SU-DHL-6 (cell line): ENCODE results near the gene CHST10.

Source experiments
- H2AFZ ChIP-seq: fragments of 200-600 bp; sonication (generic); 2 replicates; pipeline ENCODE4 v1.6.1; 2014; ENCODE audit warnings: low read depth, mild to moderate bottlenecking, moderate library complexity, mixed read lengths, antibody characterized with exemption, low read length; ENCODE audit not compliant: severe bottlenecking
- H3F3A ChIP-seq: fragments of 200-600 bp; shearing (Covaris generic); 2 replicates; pipeline ENCODE4 v1.6.0; 2016; ENCODE audit warnings: antibody characterized with exemption, mild to moderate bottlenecking; ENCODE audit not compliant: insufficient read depth
- H3K27ac ChIP-seq: fragments of 200-600 bp; sonication (generic); 2 replicates; pipeline ENCODE4 v1.5.1; 2016; ENCODE audit warnings: low read depth, mild to moderate bottlenecking, low read length, moderate library complexity, mixed read lengths
- H3K27me3 ChIP-seq: fragments of 200-600 bp; sonication (generic), shearing (Covaris generic); 2 replicates; pipeline ENCODE4 v1.6.0; 2014; ENCODE audit warnings: mild to moderate bottlenecking, low read length
- H3K36me3 ChIP-seq: fragments of 200-600 bp; sonication (generic); 2 replicates; pipeline ENCODE4 v1.6.1; 2014; ENCODE audit warnings: mild to moderate bottlenecking, low read length, mixed read lengths
- H3K4me2 ChIP-seq: fragments of 300-600, 200-600 bp; shearing (Covaris generic), sonication (generic); 2 replicates; pipeline ENCODE4 v1.6.0; 2014; ENCODE audit warnings: low read length, low read depth, mild to moderate bottlenecking; ENCODE audit not compliant: poor library complexity, severe bottlenecking
- H3K4me3 ChIP-seq: fragments of 200-600 bp; sonication (generic); 2 replicates; pipeline ENCODE4 v1.5.1; 2014; ENCODE audit warnings: antibody characterized with exemption, low read length, mild to moderate bottlenecking, mixed read lengths; ENCODE audit not compliant: insufficient read depth, poor library complexity, severe bottlenecking
- H3K79me2 ChIP-seq: fragments of 200-600 bp; sonication (generic); 2 replicates; pipeline ENCODE4 v1.6.1; 2014; ENCODE audit warnings: mild to moderate bottlenecking, low read length, moderate library complexity; ENCODE audit not compliant: insufficient read depth
- H3K9ac ChIP-seq: fragments of 200-600 bp; sonication (generic); 2 replicates; pipeline ENCODE4 v1.7.0; 2014; ENCODE audit warnings: mild to moderate bottlenecking, low read length
- H3K9me2 ChIP-seq: fragments of 200-600 bp; sonication (generic); replicated peaks from 2 replicates; pipeline ENCODE4 v1.6.1; 2014; ENCODE audit warnings: low read length; ENCODE audit not compliant: insufficient read depth
- H3K9me3 ChIP-seq: fragments of 200-600 bp; sonication (generic); 2 replicates; pipeline ENCODE4 v1.6.1; 2014; ENCODE audit warnings: low read length, mixed read lengths; ENCODE audit not compliant: insufficient read depth
- H4K20me1 ChIP-seq: fragments of 200-600 bp; sonication (generic); 2 replicates; pipeline ENCODE4 v1.6.1; 2014; ENCODE audit warnings: low read depth, mild to moderate bottlenecking, antibody characterized with exemption, low read length, moderate library complexity, mixed read lengths
- CTCF ChIP-seq: fragments of 200-600 bp; sonication (generic); IDR thresholded peaks from one replicate; pipeline ENCODE4 v1.5.1; 2017; ENCODE audit warnings: antibody characterized with exemption, mild to moderate bottlenecking, low read length, moderate library complexity; ENCODE audit not compliant: insufficient read depth, poor library complexity, severe bottlenecking
- EZH2phosphoT487 ChIP-seq: fragments of 200-600 bp; sonication (generic), shearing (Covaris generic); conservative IDR thresholded peaks from 2 replicates; pipeline ENCODE4 v1.6.1; 2018; ENCODE audit warnings: mild to moderate bottlenecking, antibody characterized with exemption, low read length, moderate library complexity, mixed read lengths

CHST10 gene

GRCh38 chr2:100437751-100438150 lies 20.3 kb upstream of the CHST10 start:
- Histone ChIP-seq H3K27ac (no peak overlapping the region), H3K27me3 (no peaks in the 10 kb centered on the region)
- TF ChIP-seq CTCF = no peak
- no peak for TF ChIP-seq EZH2phosphoT487

GRCh38 chr2:100429726-100430125 lies 12.3 kb upstream of the CHST10 start:
- no peak overlapping the region for H3K4me2 ChIP-seq
- H3K4me3 ChIP-seq = no peak overlapping the region
- no peak overlapping the region for H2AFZ ChIP-seq
- H3F3A ChIP-seq = no peaks in the 10 kb centered on the region
- H4K20me1 ChIP-seq = no peaks in the 10 kb centered on the region
- TF ChIP-seq CTCF (no peak), EZH2phosphoT487 (no peak)
- no peaks in the 10 kb centered on the region for H3K27me3 ChIP-seq
- no peaks in the 10 kb centered on the region for H3K79me2 ChIP-seq
- no peak overlapping the region for H3K27ac ChIP-seq
- no peak overlapping the region for H3K9ac ChIP-seq
- H3K9me2 ChIP-seq = no peaks in the 10 kb centered on the region
- no peaks in the 10 kb centered on the region for H3K9me3 ChIP-seq
- no peaks in the 10 kb centered on the region for H3K36me3 ChIP-seq

More at GRCh38 chr2:100437751-100438150, 20.3 kb upstream of the CHST10 start:
- no peak overlapping the region for H3K4me3 ChIP-seq
- H3K9ac ChIP-seq = no peak overlapping the region
- H3K9me3 ChIP-seq = no peaks in the 10 kb centered on the region
- H3F3A ChIP-seq = no peaks in the 10 kb centered on the region
- H4K20me1 ChIP-seq = no peaks in the 10 kb centered on the region
- no peaks in the 10 kb centered on the region for H3K36me3 ChIP-seq
- H3K9me2 ChIP-seq = no peaks in the 10 kb centered on the region
- H3K79me2 ChIP-seq = no peaks in the 10 kb centered on the region
- H2AFZ ChIP-seq = no peak overlapping the region
- H3K4me2 ChIP-seq = no peak overlapping the region

GRCh38 chr2:100427627-100428258 lies 10.3 kb upstream of the CHST10 start:
- H3K27me3 ChIP-seq = no peaks in the 10 kb centered on the region
- no peaks in the 10 kb centered on the region for H3K9me2 ChIP-seq
- peak; percentile 27 for TF ChIP-seq CTCF
- no peak for TF ChIP-seq EZH2phosphoT487
- H3K4me3 ChIP-seq = no peak overlapping the region
- H3K27ac ChIP-seq = no peak overlapping the region
- no peaks in the 10 kb centered on the region for H3K36me3 ChIP-seq
- no peak overlapping the region for H3K4me2 ChIP-seq
- no peaks in the 10 kb centered on the region for H3K9me3 ChIP-seq
- H2AFZ ChIP-seq = no peak overlapping the region
- H3K9ac ChIP-seq = no peak overlapping the region
- H3F3A ChIP-seq = no peaks in the 10 kb centered on the region
- no peaks in the 10 kb centered on the region for H4K20me1 ChIP-seq
- H3K79me2 ChIP-seq = no peaks in the 10 kb centered on the region
